Measurements from ENCODE around the gene SPA17. TPM values are rescaled to one million over a fixed set of nuclear protein-coding genes. Genes with fewer than 3 reads are reported as not detected.

The SPA17 gene
- total and polyA plus RNA-seq, 2 of the 8 experiments (the other 6 are each of a cell fraction or from before 2014, with no cell fraction given): 3.7 to 5.2 TPM

DNA sequence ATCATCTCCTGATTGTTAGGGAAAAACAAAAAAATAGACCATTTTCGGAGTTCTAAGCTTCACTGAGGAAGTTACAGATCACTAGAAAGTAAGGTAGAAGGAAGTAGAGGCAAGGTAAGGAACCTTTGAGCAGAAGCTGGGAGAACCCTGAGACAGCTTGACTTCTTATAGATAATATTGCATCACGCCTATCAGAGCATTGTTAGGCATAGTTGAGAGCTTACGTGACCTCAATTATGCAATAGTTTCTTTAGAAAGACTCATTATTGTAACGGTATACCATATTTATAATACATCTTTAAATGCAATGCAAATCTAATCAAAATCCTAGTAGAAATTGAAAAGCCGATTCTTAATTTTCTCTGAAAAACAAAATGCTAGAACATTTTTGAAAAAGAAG, 46.2 kb upstream of the SPA17 start:
- DNase-seq (ENCODE audit: low read depth in 1 of 2, low spot score in 2 of 2): no peak
- Histone ChIP-seq H3K79me1 (ENCODE audit: low read depth, low read length) (no peaks in the 10 kb centered on the region), H3K56ac (replicated peaks; ENCODE audit: insufficient read length, low read depth, low read length) (no peak overlapping the region), H3K9ac (replicated peaks in 1 of 4; ENCODE audit: extremely low read depth in 1 of 4, low read depth in 3 of 4, low read length in 3 of 4) (no peak overlapping the region), H2BK20ac (ENCODE audit: low read length) (no peak overlapping the region), H3K4ac (replicated peaks; ENCODE audit: insufficient read length, low read depth, low read length) (no peak overlapping the region), H4K8ac (ENCODE audit: extremely low read depth, insufficient read depth, low read length) (no peak overlapping the region), H3K36me3 (ENCODE audit: control insufficient read depth in 2 of 4, insufficient read depth in 4 of 4, low read length in 3 of 4) (peaks cover 13 to 69% (median 46%) of the 10 kb centered on the region in 4 experiments), H3K18ac (ENCODE audit: extremely low read depth, low read length) (no peak overlapping the region), H2AFZ (ENCODE audit: low read length) (no peak overlapping the region), H2AK5ac (ENCODE audit: low read depth, low read length) (no peak overlapping the region), H2BK120ac (replicated peaks; ENCODE audit: low read depth, low read length) (no peak overlapping the region), H4K91ac (replicated peaks; ENCODE audit: insufficient read length, low read length) (no peak overlapping the region), H3K27me3 (replicated peaks in 1 of 4; ENCODE audit: control insufficient read depth in 3 of 4, extremely low read depth in 1 of 4, insufficient read depth in 3 of 4, low read length in 3 of 4) (no peaks in the 10 kb centered on the region), H3K9me3 (ENCODE audit: insufficient read depth in 2 of 2, low read depth in 1 of 2, low read length in 1 of 2) (no peaks in the 10 kb centered on the region), H3K4me2 (ENCODE audit: insufficient read depth in 1 of 2, low read depth in 2 of 2, low read length in 2 of 2) (no peak overlapping the region), H4K20me1 (replicated peaks in 1 of 2; ENCODE audit: control insufficient read depth in 1 of 2, insufficient read depth in 2 of 2, low read length in 2 of 2) (peaks cover 0 to 5% of the 10 kb centered on the region in 2 experiments), H2BK5ac (ENCODE audit: low read depth, low read length) (no peak overlapping the region), H3K27ac (ENCODE audit: low read depth, low read length) (no peak overlapping the region), H3K23me2 (ENCODE audit: low read depth, low read length) (peaks cover under 1% of the 10 kb centered on the region), H3K23ac (ENCODE audit: insufficient read length) (no peak overlapping the region), H3K4me3 (ENCODE audit: extremely low read depth in 1 of 4, insufficient read depth in 2 of 4, low read depth in 3 of 4, low read length in 4 of 4) (no peak overlapping the region), H3K4me1 (replicated peaks in 1 of 4; ENCODE audit: control insufficient read depth in 3 of 4, insufficient read depth in 4 of 4, low read length in 3 of 4) (peaks cover 0 to 2% (median under 1%) of the 10 kb centered on the region in 4 experiments; a peak in 2 of 7 replicates), H3K79me2 (ENCODE audit: control insufficient read depth in 1 of 2, insufficient read depth in 2 of 2, low read length in 2 of 2) (peaks cover 0 to 17% of the 10 kb centered on the region in 2 experiments), H2BK12ac (ENCODE audit: low read depth, low read length) (no peak overlapping the region), H2BK15ac (ENCODE audit: low read length) (no peak overlapping the region), H4K5ac (ENCODE audit: insufficient read length, low read depth, low read length) (no peak overlapping the region), H3K14ac (ENCODE audit: insufficient read length) (no peak overlapping the region)
- ChIA-PET POLR2A (ENCODE audit: partially characterized antibody) (no interaction called here), CTCF (ENCODE audit: partially characterized antibody) (interaction anchor here (0.6 to 1.3 kb wide), 4 partner anchors 10 to 135 kb away, joined by 3 to 5 read pairs (median 4); no protein-coding TSS in a partner anchor)
- 93% methylated on average over 5 of the region's 5 CpGs; no CpG with 5 or more reads in 1 of the 2 experiments for WGBS, 2 experiments (ENCODE audit: extremely low coverage in 1 of 2, insufficient coverage in 1 of 2, insufficient read length in 1 of 2, insufficient replicate concordance in 2 of 2, low coverage in 1 of 2, low lambda C conversion rate in 2 of 2, missing lambda C conversion rate in 1 of 2)
- FAIRE-seq: no peak
- TF ChIP-seq SIN3A (conservative IDR thresholded peaks at IDR 0.05 in 1 of 2, IDR thresholded peaks at IDR 0.05 in 1 of 2; ENCODE audit: low read depth in 1 of 2, low read length in 2 of 2): no peak
- TF ChIP-seq RBBP5 (IDR thresholded peaks at IDR 0.05; ENCODE audit: borderline replicate concordance, low read depth, low read length): no peak
- no peak for TF ChIP-seq CREB1 (IDR thresholded peaks at IDR 0.05)
- no peak for TF ChIP-seq RFX5 (IDR thresholded peaks at IDR 0.05; ENCODE audit: borderline replicate concordance, low read depth, low read length)
- no peak for TF ChIP-seq TAF1 (IDR thresholded peaks at IDR 0.05; ENCODE audit: low read depth, low read length)
- TF ChIP-seq CTCF (IDR thresholded peaks at IDR 0.05; ENCODE audit: control extremely low read depth in 1 of 3, insufficient read depth in 1 of 3, low read depth in 1 of 3, low read length in 3 of 3): no peak
- no peak for TF ChIP-seq POU5F1 (IDR thresholded peaks at IDR 0.05; ENCODE audit: low read depth, low read length)
- no peak for TF ChIP-seq KDM4A (IDR thresholded peaks at IDR 0.05; ENCODE audit: low read depth, low read length, severe bottlenecking)
- no peak for TF ChIP-seq KDM5A (IDR thresholded peaks at IDR 0.05; ENCODE audit: low read length)
- no peak for TF ChIP-seq KDM1A (IDR thresholded peaks at IDR 0.05; ENCODE audit: borderline replicate concordance, low read length)
- TF ChIP-seq CBX5 (IDR thresholded peaks at IDR 0.05; ENCODE audit: low read depth, low read length): no peak

Measured in H1 (cell line).